Colonic mucosa (tissue), 4 donors: Measurements from ENCODE around the gene SRGAP1. TPM values are rescaled to one million over a fixed set of nuclear protein-coding genes. Genes with fewer than 3 reads are reported as not detected.

ENCODE experiments used
- DNase-seq: peaks from one replicate; pipeline ENCODE4 v3.0.0-alpha.2; 2020
- H3K27ac ChIP-seq: fragments of 200-600 bp; one replicate; pipeline ENCODE4 v1.8.0; 2021
- H3K27me3 ChIP-seq: fragments of 200-600 bp; one replicate; pipeline ENCODE4 v1.8.0; 2021
- H3K36me3 ChIP-seq: fragments of 200-600 bp; one replicate; pipeline ENCODE4 v1.8.0; 2021
- H3K4me1 ChIP-seq: fragments of 200-600 bp; one replicate; pipeline ENCODE4 v1.8.0; 2021; ENCODE audit warnings: mild to moderate bottlenecking
- H3K4me3 ChIP-seq: fragments of 200-600 bp; one replicate; pipeline ENCODE4 v1.8.0; 2021
- H3K9ac ChIP-seq, 2 donors: one replicate each; pipeline ENCODE4 v1.7.0; 2013; ENCODE audit warnings: control low read depth in 2 of 2, low read depth in 2 of 2, low read length in 2 of 2
- H3K9me3 ChIP-seq: fragments of 200-600 bp; one replicate; pipeline ENCODE4 v1.8.0; 2021
- CTCF ChIP-seq: fragments of 200-600 bp; IDR thresholded peaks from one replicate; pipeline ENCODE4 v1.8.0; 2022; ENCODE audit warnings: antibody characterized with exemption, mild to moderate bottlenecking
- intact Hi-C: fragments of 100-400 bp; cut with DNase I; formaldehyde crosslinking; loops from one replicate; pipeline ENCODE4 v1.14.1; 2022
- total RNA-seq, 2 donors: library from RNA; stranded (reverse); fragmentation: NEBNext Ultra II Directional in 1 of 2; extraction: Animal tissue kit (Norgen Biotek cat#: 25700) in 1 of 2; gene quantifications; one replicate each; pipeline ENCODE4 v1.2.1, GENCODE V29; 2021
- donor health status: healthy.
- donor health status: DM: no; HTN: no; CAD: no.
- donor health status: DM: no; HTN: no; CAD: no.

SRGAP1 gene
- total RNA-seq, 2 donors from 2014 or later: 8.7 to 9.8 TPM

GRCh38 chr12:63905544-63905943 lies 61.0 kb downstream of the SRGAP1 start:
- DNase-seq: no peak
- TF ChIP-seq CTCF: no peak
- Histone ChIP-seq H3K9me3 (no peaks in the 10 kb centered on the region), H3K4me3 (no peak overlapping the region), H3K27me3 (no peaks in the 10 kb centered on the region), H3K9ac (no peak overlapping the region), H3K4me1 (no peaks in the 10 kb centered on the region), H3K36me3 (no peaks in the 10 kb centered on the region), H3K27ac (no peak overlapping the region)
- intact Hi-C loops: no loop called here

- H3K36me3 ChIP-seq: no peaks in the 10 kb centered on the region
- no peak for DNase-seq
- no peak overlapping the region for H3K4me3 ChIP-seq
- no peak overlapping the region for H3K27ac ChIP-seq
- no peaks in the 10 kb centered on the region for H3K4me1 ChIP-seq
- TF ChIP-seq CTCF: no peak
- intact Hi-C loops: no loop called here
- no peaks in the 10 kb centered on the region for H3K27me3 ChIP-seq
- no peak overlapping the region for H3K9ac ChIP-seq
- H3K9me3 ChIP-seq: no peaks in the 10 kb centered on the region
Measured at GRCh38 chr12:63906876-63907275, 62.4 kb downstream of the SRGAP1 start.

GRCh38 chr12:63907561-63907960 lies 63.1 kb downstream of the SRGAP1 start:
- Histone ChIP-seq H3K27ac (no peak overlapping the region), H3K9ac (no peak overlapping the region), H3K4me3 (no peak overlapping the region), H3K27me3 (no peaks in the 10 kb centered on the region), H3K36me3 (no peaks in the 10 kb centered on the region), H3K9me3 (no peaks in the 10 kb centered on the region), H3K4me1 (no peaks in the 10 kb centered on the region)
- no peak for DNase-seq
- intact Hi-C loops: no loop called here
- TF ChIP-seq CTCF: no peak

- H3K36me3 ChIP-seq: no peaks in the 10 kb centered on the region
- no peaks in the 10 kb centered on the region for H3K27me3 ChIP-seq
- no peaks in the 10 kb centered on the region for H3K9me3 ChIP-seq
- DNase-seq: no peak
- no peak overlapping the region for H3K9ac ChIP-seq
- intact Hi-C loops: no loop called here
- H3K4me1 ChIP-seq: no peaks in the 10 kb centered on the region
- H3K27ac ChIP-seq: no peak overlapping the region
- no peak overlapping the region for H3K4me3 ChIP-seq
- TF ChIP-seq CTCF: no peak
Measured at GRCh38 chr12:63909746-63910145, 65.2 kb downstream of the SRGAP1 start.

- H3K27ac ChIP-seq: no peak overlapping the region
- no peaks in the 10 kb centered on the region for H3K27me3 ChIP-seq
- intact Hi-C loops: no loop called here
- TF ChIP-seq CTCF: no peak
- H3K9ac ChIP-seq: no peak overlapping the region
- no peak overlapping the region for H3K4me3 ChIP-seq
- no peaks in the 10 kb centered on the region for H3K4me1 ChIP-seq
- H3K9me3 ChIP-seq: no peaks in the 10 kb centered on the region
- DNase-seq: no peak
- no peaks in the 10 kb centered on the region for H3K36me3 ChIP-seq
Measured at GRCh38 chr12:63911341-63911740, 66.8 kb downstream of the SRGAP1 start.

- H3K27ac ChIP-seq: no peak overlapping the region
- no peaks in the 10 kb centered on the region for H3K36me3 ChIP-seq
- peaks cover 9% of the 10 kb centered on the region for H3K4me1 ChIP-seq
- H3K9ac ChIP-seq: no peak overlapping the region
- intact Hi-C loops: no loop called here
- no peak for DNase-seq
- no peaks in the 10 kb centered on the region for H3K9me3 ChIP-seq
- H3K4me3 ChIP-seq: no peak overlapping the region
- no peak for TF ChIP-seq CTCF
- H3K27me3 ChIP-seq: no peaks in the 10 kb centered on the region
Measured at GRCh38 chr12:63912651-63913050, 68.2 kb downstream of the SRGAP1 start.
